Calu3 (cell line): ENCODE data around the gene POLN. TPM values are rescaled to one million over a fixed set of nuclear protein-coding genes. Genes with fewer than 3 reads are reported as not detected.

Experiments used
- BruUV-seq: library from RNA; stranded (reverse); fragments of 400-500 nt; replicated peaks from 2 replicates; lab custom pipeline; 2021; lab: Mats Ljungman, UMichigan
- CTCF ChIA-PET: fragments of 300-600 bp; sonication (Branson Sonifier 250); formaldehyde crosslinking; loops from one replicate; lab custom pipeline; 2022; ENCODE audit warnings: antibody characterized with exemption; lab: Charles Lee
- DNase-seq: peaks from one replicate; pipeline ENCODE4 v3.0.0; 2022
- H3K27ac Mint-ChIP-seq: one replicate; pipeline ENCODE4 v1.8.0; 2022; ENCODE audit warnings: mixed read lengths; ENCODE audit not compliant: unreplicated experiment
- H3K27me3 Mint-ChIP-seq: one replicate; pipeline ENCODE4 v1.8.0; 2022; ENCODE audit warnings: mixed read lengths; ENCODE audit not compliant: unreplicated experiment
- H3K36me3 Mint-ChIP-seq: one replicate; pipeline ENCODE4 v1.8.0; 2022; ENCODE audit warnings: mild to moderate bottlenecking, moderate library complexity, mixed read lengths; ENCODE audit not compliant: insufficient read depth, unreplicated experiment
- H3K4me1 Mint-ChIP-seq: one replicate; pipeline ENCODE4 v1.8.0; 2022; ENCODE audit warnings: mild to moderate bottlenecking, low read depth, mixed read lengths; ENCODE audit not compliant: unreplicated experiment
- H3K4me3 Mint-ChIP-seq: one replicate; pipeline ENCODE4 v1.8.0; 2022; ENCODE audit warnings: mild to moderate bottlenecking, low read depth, moderate library complexity, mixed read lengths; ENCODE audit not compliant: unreplicated experiment
- H3K9me3 Mint-ChIP-seq: one replicate; pipeline ENCODE4 v1.8.0; 2022; ENCODE audit warnings: low read depth, mixed read lengths; ENCODE audit not compliant: unreplicated experiment
- CTCF ChIP-seq: fragments of 200-600 bp; IDR thresholded peaks from one replicate; pipeline ENCODE4 v1.8.0; 2022; ENCODE audit warnings: antibody characterized with exemption; ENCODE audit not compliant: unreplicated experiment
- intact Hi-C: fragments of 100-400 bp; cut with micrococcal nuclease; formaldehyde crosslinking; loops from one replicate; pipeline ENCODE4 v1.10.0; 2022; ENCODE audit not compliant: unreplicated experiment
- total RNA-seq: library from RNA; stranded (reverse); gene quantifications from 2 replicates; pipeline ENCODE4 v1.2.3, GENCODE V29; 2022

POLN gene
- total RNA-seq, 1 experiment from 2014 or later, result 4.1 TPM

- no peak overlapping the region for H3K27ac Mint-ChIP-seq
- CTCF ChIA-PET, result no interaction called here
- H3K36me3 Mint-ChIP-seq, result no peaks in the 10 kb centered on the region
- H3K27me3 Mint-ChIP-seq, result peaks cover 14% of the 10 kb centered on the region
- no TSS peak for BruUV-seq
- H3K4me3 Mint-ChIP-seq, result no peak overlapping the region
- TF ChIP-seq CTCF, result no peak
- intact Hi-C loops, result no loop called here
- H3K9me3 Mint-ChIP-seq, result no peaks in the 10 kb centered on the region
- no peaks in the 10 kb centered on the region for H3K4me1 Mint-ChIP-seq
- DNase-seq, result no peak
Measured at GRCh38 chr4:2104556-2105345, 137.2 kb downstream of the POLN start.

- intact Hi-C loops, result no loop called here
- CTCF ChIA-PET, result no interaction called here
- no peaks in the 10 kb centered on the region for H3K9me3 Mint-ChIP-seq
- no peak for TF ChIP-seq CTCF
- peaks cover 14% of the 10 kb centered on the region for H3K27me3 Mint-ChIP-seq
- DNase-seq, result no peak
- no peaks in the 10 kb centered on the region for H3K36me3 Mint-ChIP-seq
- BruUV-seq, result no TSS peak
- H3K27ac Mint-ChIP-seq, result no peak overlapping the region
- no peaks in the 10 kb centered on the region for H3K4me1 Mint-ChIP-seq
- H3K4me3 Mint-ChIP-seq, result no peak overlapping the region
Measured at GRCh38 chr4:2103843-2104547, 137.9 kb downstream of the POLN start.

- intact Hi-C loops, result no loop called here
- no peaks in the 10 kb centered on the region for H3K36me3 Mint-ChIP-seq
- no peak for DNase-seq
- peaks cover 14% of the 10 kb centered on the region for H3K27me3 Mint-ChIP-seq
- CTCF ChIA-PET, result no interaction called here
- no peaks in the 10 kb centered on the region for H3K4me1 Mint-ChIP-seq
- no peak overlapping the region for H3K27ac Mint-ChIP-seq
- H3K4me3 Mint-ChIP-seq, result no peak overlapping the region
- H3K9me3 Mint-ChIP-seq, result no peaks in the 10 kb centered on the region
- BruUV-seq, result no TSS peak
- no peak for TF ChIP-seq CTCF
Measured at GRCh38 chr4:2103127-2103842, 138.6 kb downstream of the POLN start.

GRCh38 chr4:2102045-2102883 lies 139.7 kb downstream of the POLN start:
- no peaks in the 10 kb centered on the region for H3K9me3 Mint-ChIP-seq
- H3K4me3 Mint-ChIP-seq, result no peak overlapping the region
- no peaks in the 10 kb centered on the region for H3K36me3 Mint-ChIP-seq
- CTCF ChIA-PET, result interaction anchor here (0.5 kb wide), 1 partner anchor 9 kb away, joined by 4 read pairs; no protein-coding TSS in a partner anchor
- peaks cover 14% of the 10 kb centered on the region for H3K27me3 Mint-ChIP-seq
- DNase-seq, result no peak
- H3K4me1 Mint-ChIP-seq, result no peaks in the 10 kb centered on the region
- no peak for TF ChIP-seq CTCF
- no peak overlapping the region for H3K27ac Mint-ChIP-seq
- BruUV-seq, result no TSS peak
- intact Hi-C loops, result no loop called here
